COLO668 (cell line): ENCODE measurements around the gene MTUS2.
"Not testable (repeated sequence)": the region's sequence is repeated elsewhere in the genome, so short reads cannot be mapped to it uniquely, and the experiment has no call there.

Experiments used
- DNase-seq: peaks from one replicate; lab custom pipeline; 2025; ENCODE audit not compliant: unreplicated experiment; lab: John Stamatoyannopoulos, UW

The MTUS2 gene

GRCh38 chr13:29382021-29382420 lies 561.9 kb downstream of the MTUS2 start:
- DNase-seq: no peak

- no peak for DNase-seq
These were observed 563.3 kb downstream of the MTUS2 start for GRCh38 chr13:29383476-29383875.

GRCh38 chr13:29384466-29384865 lies 564.3 kb downstream of the MTUS2 start:
- no peak for DNase-seq

- DNase-seq: no peak
These were observed 564.7 kb downstream of the MTUS2 start for GRCh38 chr13:29384871-29385270.

- no peak for DNase-seq
These were observed 566.1 kb downstream of the MTUS2 start for GRCh38 chr13:29386246-29386645.

GRCh38 chr13:29390598-29390997 lies 570.5 kb downstream of the MTUS2 start:
- not testable (repeated sequence) for DNase-seq

GRCh38 chr13:29396446-29396845 lies 576.3 kb downstream of the MTUS2 start:
- DNase-seq: no peak

GRCh38 chr13:29397265-29397664 lies 577.1 kb downstream of the MTUS2 start:
- no peak for DNase-seq

- DNase-seq: no peak
These were observed 582.1 kb downstream of the MTUS2 start for GRCh38 chr13:29402166-29402636.

GRCh38 chr13:29405401-29405800 lies 585.3 kb downstream of the MTUS2 start:
- no peak for DNase-seq

GRCh38 chr13:29411481-29411880 lies 591.3 kb downstream of the MTUS2 start:
- DNase-seq: no peak

- DNase-seq: no peak
These were observed 597.9 kb downstream of the MTUS2 start for GRCh38 chr13:29418026-29418425.

- DNase-seq: no peak
These were observed 601.0 kb downstream of the MTUS2 start for GRCh38 chr13:29421118-29421517.

GRCh38 chr13:29422015-29422414 lies 601.9 kb downstream of the MTUS2 start:
- no peak for DNase-seq

GRCh38 chr13:29423050-29423449 lies 602.9 kb downstream of the MTUS2 start:
- no peak for DNase-seq

GRCh38 chr13:29427937-29428309 lies 607.8 kb downstream of the MTUS2 start:
- no peak for DNase-seq

GRCh38 chr13:29428310-29429181 lies 608.4 kb downstream of the MTUS2 start:
- DNase-seq: peak; percentile 30

GRCh38 chr13:29429286-29429900 lies 609.3 kb downstream of the MTUS2 start:
- no peak for DNase-seq

- no peak for DNase-seq
These were observed 614.2 kb downstream of the MTUS2 start for GRCh38 chr13:29434217-29434945.

- no peak for DNase-seq
These were observed 615.2 kb downstream of the MTUS2 start for GRCh38 chr13:29435125-29435911.

- DNase-seq: no peak
These were observed 616.2 kb downstream of the MTUS2 start for GRCh38 chr13:29436291-29436690.
